Gastrocnemius medialis (tissue), 4 donors: ENCODE data around the gene EMC8. TPM values are rescaled to one million over a fixed set of nuclear protein-coding genes. Genes with fewer than 3 reads are reported as not detected.

ENCODE experiments used
- ATAC-seq, 2 donors: fragments of 150-250 bp; one replicate each; pipeline ENCODE4 v1.9.1; 2016
- DNase-seq, 2 donors: peaks; one replicate each; pipeline ENCODE4 v3.0.0-alpha.2; 2019
- H3K27ac ChIP-seq, 4 donors: fragments of 200-600 bp; sonication (generic); 1 replicate in 1 of 4; 2 replicates in 3 of 4; pipeline ENCODE4 v1.5.1; 2016 to 2018; ENCODE audit warnings: mild to moderate bottlenecking in 2 of 4, moderate library complexity in 1 of 4
- H3K27me3 ChIP-seq, 3 donors: fragments of 200-600 bp; sonication (generic) in 2 of 3; 1 replicate in 1 of 3; 2 replicates in 2 of 3; pipeline versions ENCODE4 v1.5.1 to v1.6.0; 2016 to 2019; ENCODE audit warnings: mild to moderate bottlenecking in 1 of 3, moderate library complexity in 1 of 3
- H3K36me3 ChIP-seq, 2 donors: fragments of 200-600 bp; sonication (generic) in 1 of 2; one replicate each; pipeline ENCODE4 v1.5.1; 2017 to 2018
- H3K4me1 ChIP-seq, 2 donors: fragments of 200-600 bp; sonication (generic) in 1 of 2; one replicate each; pipeline ENCODE4 v1.5.1; 2016 to 2017; ENCODE audit warnings: mild to moderate bottlenecking in 2 of 2
- H3K4me3 ChIP-seq, 4 donors: fragments of 200-600 bp; sonication (generic) in 3 of 4; 1 replicate in 1 of 4; 2 replicates in 3 of 4; pipeline ENCODE4 v1.5.1; 2016 to 2019; ENCODE audit warnings: mild to moderate bottlenecking in 2 of 4
- H3K9me3 ChIP-seq, 3 donors: fragments of 200-600 bp; sonication (generic) in 2 of 3; 1 replicate in 1 of 3; 2 replicates in 2 of 3; pipeline ENCODE4 v1.5.1; 2016 to 2019
- POLR2A ChIP-seq, 2 donors: fragments of 450-650 bp; IDR thresholded peaks; one replicate each; pipeline ENCODE4 v1.6.1; 2017; ENCODE audit warnings: antibody characterized with exemption in 2 of 2, mild to moderate bottlenecking in 2 of 2, moderate library complexity in 2 of 2
- in situ Hi-C, 4 donors: fragments of 200-750 bp; cut with MboI; loops; one replicate each; pipeline versions ENCODE4 v1.15.0 to v1.8.0; 2017; ENCODE audit warnings: low sequenced_read_pairs in 4 of 4
- intact Hi-C: fragments of 100-400 bp; cut with DNase I; formaldehyde crosslinking; loops from one replicate; pipeline ENCODE4 v1.15.1; 2023; ENCODE audit warnings: low total_unique reads
- total RNA-seq, 4 donors: library from RNA; depleted of rRNA; stranded (reverse); fragments of >200 nt; gene quantifications; one replicate each; pipeline versions ENCODE4 v1.1.0 to v1.2.3, GENCODE V29; 2016
- TF ChIP-seq, protein P1 (sequence below), 5 experiments: fragments of 450-650 bp in 3 of 5; fragments of 200-600 bp in 2 of 5; sonication (generic) in 2 of 5; IDR thresholded peaks in 4 of 5; conservative IDR thresholded peaks in 1 of 5; 1 replicate in 4 of 5; 2 replicates in 1 of 5; pipeline ENCODE4 v1.5.1; 2016 to 2019; ENCODE audit warnings: antibody characterized with exemption in 5 of 5, mild to moderate bottlenecking in 3 of 5, moderate library complexity in 3 of 5

EMC8 gene
- total RNA-seq, 4 donors from 2014 or later = 29.6 to 39.8 (median 36.4) TPM

- TF ChIP-seq POLR2A (IDR thresholded peaks at IDR 0.05) = no peak
- TF ChIP-seq, protein P1, sequence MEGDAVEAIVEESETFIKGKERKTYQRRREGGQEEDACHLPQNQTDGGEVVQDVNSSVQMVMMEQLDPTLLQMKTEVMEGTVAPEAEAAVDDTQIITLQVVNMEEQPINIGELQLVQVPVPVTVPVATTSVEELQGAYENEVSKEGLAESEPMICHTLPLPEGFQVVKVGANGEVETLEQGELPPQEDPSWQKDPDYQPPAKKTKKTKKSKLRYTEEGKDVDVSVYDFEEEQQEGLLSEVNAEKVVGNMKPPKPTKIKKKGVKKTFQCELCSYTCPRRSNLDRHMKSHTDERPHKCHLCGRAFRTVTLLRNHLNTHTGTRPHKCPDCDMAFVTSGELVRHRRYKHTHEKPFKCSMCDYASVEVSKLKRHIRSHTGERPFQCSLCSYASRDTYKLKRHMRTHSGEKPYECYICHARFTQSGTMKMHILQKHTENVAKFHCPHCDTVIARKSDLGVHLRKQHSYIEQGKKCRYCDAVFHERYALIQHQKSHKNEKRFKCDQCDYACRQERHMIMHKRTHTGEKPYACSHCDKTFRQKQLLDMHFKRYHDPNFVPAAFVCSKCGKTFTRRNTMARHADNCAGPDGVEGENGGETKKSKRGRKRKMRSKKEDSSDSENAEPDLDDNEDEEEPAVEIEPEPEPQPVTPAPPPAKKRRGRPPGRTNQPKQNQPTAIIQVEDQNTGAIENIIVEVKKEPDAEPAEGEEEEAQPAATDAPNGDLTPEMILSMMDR (IDR thresholded peaks at IDR 0.05 in 4 of 5, conservative IDR thresholded peaks at IDR 0.05 in 1 of 5) = no peak
Measured at GRCh38 chr16:85829171-85829719, 29.9 kb upstream of the EMC8 start.

DNA sequence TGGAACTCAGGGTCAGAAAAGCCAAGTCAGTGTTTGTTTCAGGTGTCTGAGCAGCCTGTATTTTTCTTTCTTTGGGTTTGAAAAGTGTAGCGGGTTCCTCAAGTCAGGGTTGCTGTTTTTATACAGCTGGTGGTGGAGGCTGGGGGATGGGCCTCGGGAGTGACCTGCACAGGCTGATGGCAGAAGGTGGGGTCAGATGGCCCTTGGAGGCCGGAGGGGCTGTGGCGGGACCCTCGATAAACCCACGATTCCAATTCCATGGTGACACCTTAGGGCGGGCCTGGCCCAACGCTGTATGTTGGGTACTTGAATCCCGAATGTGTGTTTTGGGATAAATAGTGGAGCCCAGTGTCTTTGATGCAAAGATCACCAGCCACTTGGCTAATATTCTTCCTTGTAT lies 28.8 kb upstream of the EMC8 start:
- TF ChIP-seq, protein P1 (IDR thresholded peaks at IDR 0.05 in 4 of 5, conservative IDR thresholded peaks at IDR 0.05 in 1 of 5) = no peak
- no peak for TF ChIP-seq POLR2A (IDR thresholded peaks at IDR 0.05)
- peaks cover 11 to 22% (median 22%) of the 10 kb centered on the region in 3 donors for H3K27me3 ChIP-seq
- no peaks in the 10 kb centered on the region for H3K4me1 ChIP-seq
- H3K9me3 ChIP-seq = no peaks in the 10 kb centered on the region
- no peak overlapping the region for H3K4me3 ChIP-seq
- intact Hi-C loops (no loop called here), in situ Hi-C loops (loop anchor here in 3 of 4 donors (10.0 to 25.0 kb wide), 3 partner anchors 157 to 684 kb away; partner anchors contain the start of gene FOXF1 (in 1 of the 3))
- no peak for DNase-seq
- no peak overlapping the region for H3K27ac ChIP-seq
- no peaks in the 10 kb centered on the region for H3K36me3 ChIP-seq
- no peak for ATAC-seq

More at GRCh38 chr16:85829171-85829719, 29.9 kb upstream of the EMC8 start:
- in situ Hi-C loops = loop anchor here in 3 of 4 donors (10.0 to 25.0 kb wide), 3 partner anchors 156 to 683 kb away; partner anchors contain the start of gene FOXF1 (in 1 of the 3)
- DNase-seq (no peak), ATAC-seq (no peak)
- peaks cover 16 to 22% (median 22%) of the 10 kb centered on the region in 3 donors for H3K27me3 ChIP-seq
- H3K9me3 ChIP-seq = no peaks in the 10 kb centered on the region
- H3K36me3 ChIP-seq = no peaks in the 10 kb centered on the region
- no peak overlapping the region for H3K27ac ChIP-seq
- H3K4me1 ChIP-seq = no peaks in the 10 kb centered on the region
- intact Hi-C loops = no loop called here
- no peak overlapping the region for H3K4me3 ChIP-seq

DNA sequence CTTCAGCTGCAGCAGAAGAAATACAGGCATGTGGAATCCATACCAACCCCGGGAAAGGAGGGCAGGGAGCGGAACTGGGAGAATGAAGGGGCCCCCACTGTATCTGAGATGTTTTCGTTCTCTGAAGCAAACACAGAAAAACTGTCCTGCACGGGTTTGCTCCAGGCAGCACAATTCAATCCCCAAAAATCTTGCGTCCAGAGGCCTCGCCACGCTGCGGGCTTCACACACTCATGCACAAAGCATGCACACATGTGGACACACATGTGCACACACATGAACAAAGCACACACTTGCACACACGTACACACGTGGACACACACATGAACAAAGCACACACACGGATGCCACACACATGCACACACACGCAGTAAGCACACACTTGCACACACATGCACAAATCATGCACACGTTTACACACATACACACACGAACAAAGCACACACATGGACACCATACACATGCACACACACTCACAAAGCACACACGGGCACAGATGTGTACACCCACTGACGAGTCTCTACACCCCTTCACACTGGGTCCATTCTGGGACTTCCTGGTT lies 27.4 kb upstream of the EMC8 start:
- Histone ChIP-seq H3K36me3 (no peaks in the 10 kb centered on the region), H3K9me3 (no peaks in the 10 kb centered on the region), H3K4me3 (no peak overlapping the region), H3K27ac (no peak overlapping the region), H3K27me3 (peaks cover 6 to 15% (median 10%) of the 10 kb centered on the region in 3 donors), H3K4me1 (no peaks in the 10 kb centered on the region)
- TF ChIP-seq, protein P1 (IDR thresholded peaks at IDR 0.05 in 4 of 5, conservative IDR thresholded peaks at IDR 0.05 in 1 of 5) = no peak
- TF ChIP-seq POLR2A (IDR thresholded peaks at IDR 0.05) = no peak
- ATAC-seq (no peak), DNase-seq (no peak)
- in situ Hi-C loops = loop anchor here in 3 of 4 donors (10.0 to 25.0 kb wide), 3 partner anchors 158 to 686 kb away; partner anchors contain the start of gene FOXF1 (in 1 of the 3)
- intact Hi-C loops = no loop called here

GRCh38 chr16:85825326-85825725 lies 26.0 kb upstream of the EMC8 start:
- Histone ChIP-seq H3K27ac (no peak overlapping the region), H3K4me3 (no peak overlapping the region), H3K9me3 (no peaks in the 10 kb centered on the region), H3K27me3 (peaks cover 5 to 10% (median 6%) of the 10 kb centered on the region in 3 donors), H3K4me1 (no peaks in the 10 kb centered on the region), H3K36me3 (no peaks in the 10 kb centered on the region)
- DNase-seq (no peak), ATAC-seq (no peak)
- TF ChIP-seq, protein P1 (IDR thresholded peaks at IDR 0.05 in 4 of 5, conservative IDR thresholded peaks at IDR 0.05 in 1 of 5) = no peak
- TF ChIP-seq POLR2A (IDR thresholded peaks at IDR 0.05) = no peak
- in situ Hi-C loops (loop anchor here in 3 of 4 donors (10.0 to 25.0 kb wide), 3 partner anchors 159 to 687 kb away; partner anchors contain the start of gene FOXF1 (in 1 of the 3)), intact Hi-C loops (no loop called here)
